SW480 (cell line): Measurements from ENCODE around the gene SLC35F3.
"Not testable (repeated sequence)": the region's sequence is repeated elsewhere in the genome, so short reads cannot be mapped to it uniquely, and the experiment has no call there.

Experiments
- DNase-seq: peaks from one replicate; pipeline ENCODE4 v3.0.0-alpha.2; 2016; ENCODE audit warnings: low spot score

The SLC35F3 gene

GRCh38 chr1:234148350-234148749 lies 243.9 kb downstream of the SLC35F3 start:
- DNase-seq, result no peak

- no peak for DNase-seq
Measured at GRCh38 chr1:234148816-234149215, 244.3 kb downstream of the SLC35F3 start.

GRCh38 chr1:234149217-234149616 lies 244.7 kb downstream of the SLC35F3 start:
- DNase-seq, result no peak

- DNase-seq, result no peak
Measured at GRCh38 chr1:234150892-234151291, 246.4 kb downstream of the SLC35F3 start.

- DNase-seq, result not testable (repeated sequence)
Measured at GRCh38 chr1:234152344-234152743, 247.9 kb downstream of the SLC35F3 start.

- peak; percentile 81 for DNase-seq
Measured at GRCh38 chr1:234154320-234155251, 250.1 kb downstream of the SLC35F3 start.

- DNase-seq, result no peak
Measured at GRCh38 chr1:234162661-234163060, 258.2 kb downstream of the SLC35F3 start.

GRCh38 chr1:234163267-234163919 lies 258.9 kb downstream of the SLC35F3 start:
- no peak for DNase-seq

- no peak for DNase-seq
Measured at GRCh38 chr1:234164098-234164709, 259.7 kb downstream of the SLC35F3 start.

GRCh38 chr1:234168061-234168724 lies 263.7 kb downstream of the SLC35F3 start:
- no peak for DNase-seq

GRCh38 chr1:234169161-234169849 lies 264.8 kb downstream of the SLC35F3 start:
- no peak for DNase-seq

- no peak for DNase-seq
Measured at GRCh38 chr1:234170067-234170466, 265.6 kb downstream of the SLC35F3 start.

GRCh38 chr1:234170622-234171021 lies 266.1 kb downstream of the SLC35F3 start:
- no peak for DNase-seq

- DNase-seq, result no peak
Measured at GRCh38 chr1:234173968-234174367, 269.5 kb downstream of the SLC35F3 start.

GRCh38 chr1:234175363-234175762 lies 270.9 kb downstream of the SLC35F3 start:
- DNase-seq, result no peak

- no peak for DNase-seq
Measured at GRCh38 chr1:234176000-234176399, 271.5 kb downstream of the SLC35F3 start.

- not testable (repeated sequence) for DNase-seq
Measured at GRCh38 chr1:234176847-234177246, 272.4 kb downstream of the SLC35F3 start.

GRCh38 chr1:234185438-234185837 lies 281.0 kb downstream of the SLC35F3 start:
- no peak for DNase-seq

- peak; percentile 93 for DNase-seq
Measured at GRCh38 chr1:234186037-234186688, 281.7 kb downstream of the SLC35F3 start.

- peak; percentile 96 for DNase-seq
Measured at GRCh38 chr1:234188454-234188792, 283.9 kb downstream of the SLC35F3 start.

GRCh38 chr1:234197839-234198238 lies 293.4 kb downstream of the SLC35F3 start:
- DNase-seq, result no peak
